ENCODE measurements around the gene HYAL4. TPM values are rescaled to one million over a fixed set of nuclear protein-coding genes. Genes with fewer than 3 reads are reported as not detected.

The HYAL4 gene
- polyA plus RNA-seq, 1 donor from 2014 or later: not detected

DNA sequence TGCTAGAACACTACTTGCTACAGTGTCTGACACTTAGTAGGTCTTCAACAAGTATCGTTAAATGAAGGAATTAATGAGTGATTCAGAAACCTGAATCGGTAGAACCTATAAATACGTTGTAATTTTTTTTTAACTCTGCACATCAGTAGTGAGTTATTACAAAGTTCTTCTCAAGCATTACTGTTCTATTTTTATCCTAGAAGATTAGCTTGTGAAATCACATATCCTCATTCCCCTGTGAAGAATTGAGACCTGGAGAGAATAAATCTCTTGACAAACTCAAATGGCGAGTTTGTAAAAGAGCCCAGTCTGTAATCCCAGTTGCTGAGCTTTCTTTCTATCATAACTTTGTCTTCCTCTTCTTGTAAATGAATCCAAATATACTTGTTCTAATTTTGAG is 34.7 kb downstream of the HYAL4 start:
- H3K27me3 ChIP-seq (ENCODE audit: insufficient read depth, low read depth, low read length): no peaks in the 10 kb centered on the region
- H4K20me1 ChIP-seq (ENCODE audit: insufficient read depth): no peaks in the 10 kb centered on the region
- no peaks in the 10 kb centered on the region for H3K36me3 ChIP-seq (ENCODE audit: insufficient read depth, low read length)
- H3K4me2 ChIP-seq (ENCODE audit: low read length): no peak overlapping the region
- H3K9ac ChIP-seq (ENCODE audit: low read length): no peak overlapping the region
- TF ChIP-seq EZH2 (IDR thresholded peaks at IDR 0.05; ENCODE audit: borderline replicate concordance, insufficient read depth, low read length, poor library complexity, severe bottlenecking) (no peak), TAF1 (IDR thresholded peaks at IDR 0.05; ENCODE audit: low read depth) (no peak), POLR2AphosphoS5 (IDR thresholded peaks at IDR 0.05) (no peak), EP300 (conservative IDR thresholded peaks at IDR 0.05; ENCODE audit: poor library complexity, severe bottlenecking) (no peak)
- TF ChIP-seq, protein P1, sequence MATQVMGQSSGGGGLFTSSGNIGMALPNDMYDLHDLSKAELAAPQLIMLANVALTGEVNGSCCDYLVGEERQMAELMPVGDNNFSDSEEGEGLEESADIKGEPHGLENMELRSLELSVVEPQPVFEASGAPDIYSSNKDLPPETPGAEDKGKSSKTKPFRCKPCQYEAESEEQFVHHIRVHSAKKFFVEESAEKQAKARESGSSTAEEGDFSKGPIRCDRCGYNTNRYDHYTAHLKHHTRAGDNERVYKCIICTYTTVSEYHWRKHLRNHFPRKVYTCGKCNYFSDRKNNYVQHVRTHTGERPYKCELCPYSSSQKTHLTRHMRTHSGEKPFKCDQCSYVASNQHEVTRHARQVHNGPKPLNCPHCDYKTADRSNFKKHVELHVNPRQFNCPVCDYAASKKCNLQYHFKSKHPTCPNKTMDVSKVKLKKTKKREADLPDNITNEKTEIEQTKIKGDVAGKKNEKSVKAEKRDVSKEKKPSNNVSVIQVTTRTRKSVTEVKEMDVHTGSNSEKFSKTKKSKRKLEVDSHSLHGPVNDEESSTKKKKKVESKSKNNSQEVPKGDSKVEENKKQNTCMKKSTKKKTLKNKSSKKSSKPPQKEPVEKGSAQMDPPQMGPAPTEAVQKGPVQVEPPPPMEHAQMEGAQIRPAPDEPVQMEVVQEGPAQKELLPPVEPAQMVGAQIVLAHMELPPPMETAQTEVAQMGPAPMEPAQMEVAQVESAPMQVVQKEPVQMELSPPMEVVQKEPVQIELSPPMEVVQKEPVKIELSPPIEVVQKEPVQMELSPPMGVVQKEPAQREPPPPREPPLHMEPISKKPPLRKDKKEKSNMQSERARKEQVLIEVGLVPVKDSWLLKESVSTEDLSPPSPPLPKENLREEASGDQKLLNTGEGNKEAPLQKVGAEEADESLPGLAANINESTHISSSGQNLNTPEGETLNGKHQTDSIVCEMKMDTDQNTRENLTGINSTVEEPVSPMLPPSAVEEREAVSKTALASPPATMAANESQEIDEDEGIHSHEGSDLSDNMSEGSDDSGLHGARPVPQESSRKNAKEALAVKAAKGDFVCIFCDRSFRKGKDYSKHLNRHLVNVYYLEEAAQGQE (IDR thresholded peaks at IDR 0.05; ENCODE audit: borderline replicate concordance): no peak
- TF ChIP-seq, protein P2, sequence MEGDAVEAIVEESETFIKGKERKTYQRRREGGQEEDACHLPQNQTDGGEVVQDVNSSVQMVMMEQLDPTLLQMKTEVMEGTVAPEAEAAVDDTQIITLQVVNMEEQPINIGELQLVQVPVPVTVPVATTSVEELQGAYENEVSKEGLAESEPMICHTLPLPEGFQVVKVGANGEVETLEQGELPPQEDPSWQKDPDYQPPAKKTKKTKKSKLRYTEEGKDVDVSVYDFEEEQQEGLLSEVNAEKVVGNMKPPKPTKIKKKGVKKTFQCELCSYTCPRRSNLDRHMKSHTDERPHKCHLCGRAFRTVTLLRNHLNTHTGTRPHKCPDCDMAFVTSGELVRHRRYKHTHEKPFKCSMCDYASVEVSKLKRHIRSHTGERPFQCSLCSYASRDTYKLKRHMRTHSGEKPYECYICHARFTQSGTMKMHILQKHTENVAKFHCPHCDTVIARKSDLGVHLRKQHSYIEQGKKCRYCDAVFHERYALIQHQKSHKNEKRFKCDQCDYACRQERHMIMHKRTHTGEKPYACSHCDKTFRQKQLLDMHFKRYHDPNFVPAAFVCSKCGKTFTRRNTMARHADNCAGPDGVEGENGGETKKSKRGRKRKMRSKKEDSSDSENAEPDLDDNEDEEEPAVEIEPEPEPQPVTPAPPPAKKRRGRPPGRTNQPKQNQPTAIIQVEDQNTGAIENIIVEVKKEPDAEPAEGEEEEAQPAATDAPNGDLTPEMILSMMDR (IDR thresholded peaks at IDR 0.05; ENCODE audit: poor library complexity, severe bottlenecking): no peak
- H3K79me2 ChIP-seq (replicated peaks; ENCODE audit: insufficient read depth, low read length): no peaks in the 10 kb centered on the region
- H3K9me3 ChIP-seq (ENCODE audit: low read length): no peaks in the 10 kb centered on the region
- no peaks in the 10 kb centered on the region for H3K9me2 ChIP-seq (ENCODE audit: insufficient read depth, low read length)
- H3F3A ChIP-seq (ENCODE audit: insufficient read depth, low read length, poor library complexity, severe bottlenecking): peaks cover 5% of the 10 kb centered on the region
- H3K27ac ChIP-seq (ENCODE audit: low read length): no peak overlapping the region
- H3K4me3 ChIP-seq (ENCODE audit: low read length): no peak overlapping the region
- no peak overlapping the region for H2AFZ ChIP-seq (ENCODE audit: low read depth, low read length)

DNA sequence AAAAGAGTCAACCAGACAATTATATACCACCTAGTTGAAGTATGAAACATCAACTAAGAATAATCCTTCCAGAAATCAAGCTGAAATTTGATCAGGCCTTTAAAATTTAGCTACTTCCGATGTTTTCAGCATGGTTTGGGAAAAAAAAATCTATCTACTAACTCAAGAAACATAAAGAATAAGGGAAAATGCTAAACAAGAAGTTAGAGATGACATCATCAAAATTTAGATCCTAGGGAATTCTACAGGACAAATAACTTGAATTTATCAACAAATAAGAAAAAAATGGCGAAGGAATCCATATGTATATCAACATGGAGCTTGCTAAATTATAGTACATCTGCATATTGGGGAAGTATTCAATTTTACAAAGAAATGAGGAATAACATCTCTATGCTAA is 36.3 kb downstream of the HYAL4 start:
- Histone ChIP-seq H3K27ac (ENCODE audit: low read length) (no peak overlapping the region), H3K36me3 (ENCODE audit: insufficient read depth, low read length) (no peaks in the 10 kb centered on the region), H3K9me3 (ENCODE audit: low read length) (no peaks in the 10 kb centered on the region), H3K4me2 (ENCODE audit: low read length) (no peak overlapping the region), H3K4me3 (ENCODE audit: low read length) (no peak overlapping the region), H4K20me1 (ENCODE audit: insufficient read depth) (no peaks in the 10 kb centered on the region), H3F3A (ENCODE audit: insufficient read depth, low read length, poor library complexity, severe bottlenecking) (peaks cover 5% of the 10 kb centered on the region), H3K9ac (ENCODE audit: low read length) (no peak overlapping the region), H3K9me2 (ENCODE audit: insufficient read depth, low read length) (no peaks in the 10 kb centered on the region), H3K27me3 (ENCODE audit: insufficient read depth, low read depth, low read length) (no peaks in the 10 kb centered on the region), H3K79me2 (replicated peaks; ENCODE audit: insufficient read depth, low read length) (no peaks in the 10 kb centered on the region), H2AFZ (ENCODE audit: low read depth, low read length) (no peak overlapping the region)
- no peak for TF ChIP-seq POLR2AphosphoS5 (IDR thresholded peaks at IDR 0.05)
- no peak for TF ChIP-seq SMC3 (conservative IDR thresholded peaks at IDR 0.05; ENCODE audit: poor library complexity)
- no peak for TF ChIP-seq RAD21 (conservative IDR thresholded peaks at IDR 0.05)
- TF ChIP-seq TAF1 (IDR thresholded peaks at IDR 0.05; ENCODE audit: low read depth): no peak
- TF ChIP-seq, protein P2 (IDR thresholded peaks at IDR 0.05; ENCODE audit: poor library complexity, severe bottlenecking): no peak
- TF ChIP-seq, protein P1 (IDR thresholded peaks at IDR 0.05; ENCODE audit: borderline replicate concordance): no peak
- TF ChIP-seq MXI1 (conservative IDR thresholded peaks at IDR 0.05; ENCODE audit: poor library complexity, severe bottlenecking): no peak
- TF ChIP-seq EZH2 (IDR thresholded peaks at IDR 0.05; ENCODE audit: borderline replicate concordance, insufficient read depth, low read length, poor library complexity, severe bottlenecking): no peak
- no peak for TF ChIP-seq EP300 (conservative IDR thresholded peaks at IDR 0.05; ENCODE audit: poor library complexity, severe bottlenecking)
